ENCODE results near the gene ADCY5.

GRCh38 chr3:123298903-123299302 is 150.0 kb downstream of the ADCY5 start:
- TF ChIP-seq CTCF (IDR thresholded peaks at IDR 0.05) (no peak), EZH2 (IDR thresholded peaks at IDR 0.05; ENCODE audit: borderline replicate concordance, insufficient read depth, low read depth, low read length, poor library complexity, severe bottlenecking) (no peak)
